ENCODE data around the gene KIRREL3.

Gene KIRREL3

DNA sequence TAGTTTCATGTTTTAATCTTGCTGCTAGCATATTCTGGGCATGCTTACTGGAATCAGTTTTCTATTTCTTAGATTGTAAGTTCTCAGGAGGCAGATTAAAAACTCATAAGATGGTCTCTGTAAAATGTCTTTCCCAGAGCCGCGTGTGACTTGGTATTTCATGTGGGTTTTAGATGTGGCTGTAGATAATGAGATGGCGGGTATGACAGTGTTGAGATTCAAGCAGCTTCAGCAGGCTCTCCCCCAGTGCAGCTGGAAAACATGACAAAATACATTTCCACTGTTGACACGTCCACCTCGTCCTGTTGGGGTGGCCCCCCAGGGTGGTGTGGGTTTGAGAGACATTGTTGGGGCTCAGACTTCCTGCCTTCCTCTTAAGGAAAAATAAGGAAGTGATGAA, 106.8 kb downstream of the KIRREL3 start:
- DNase-seq (ENCODE audit: insufficient read length, low spot score), result no peak

DNA sequence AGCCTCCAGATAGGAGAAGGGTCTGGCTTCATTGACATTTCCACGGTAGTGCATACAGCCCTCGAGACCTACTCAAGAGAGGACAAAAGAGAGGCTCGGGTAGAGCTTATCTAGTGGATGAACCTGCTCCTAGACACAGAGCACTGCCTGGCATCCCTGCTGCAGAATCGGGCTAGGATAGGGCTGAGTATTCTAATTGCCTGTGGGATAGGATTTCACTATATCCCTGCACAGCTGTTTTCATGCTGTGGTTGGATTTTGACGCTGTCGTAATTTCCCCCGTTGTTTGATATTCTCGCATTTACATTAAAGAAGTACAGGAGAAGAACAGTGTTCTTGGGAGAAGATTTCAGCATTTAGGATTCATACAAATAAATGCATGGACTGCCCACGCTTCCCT, 107.8 kb downstream of the KIRREL3 start:
- no peak for DNase-seq (ENCODE audit: insufficient read length, low spot score)
- TF ChIP-seq PAX5 (IDR thresholded peaks at IDR 0.05; ENCODE audit: insufficient read depth, low read length, severe bottlenecking), result no peak
- TF ChIP-seq SPI1 (IDR thresholded peaks at IDR 0.05; ENCODE audit: low read depth, low read length), result no peak
- TF ChIP-seq POLR2AphosphoS5 (IDR thresholded peaks at IDR 0.05; ENCODE audit: low read depth, low read length), result no peak
- TF ChIP-seq TAF1 (IDR thresholded peaks at IDR 0.05; ENCODE audit: low read depth, low read length), result no peak
- TF ChIP-seq POU2F2 (IDR thresholded peaks at IDR 0.05; ENCODE audit: low read depth, low read length), result no peak
- TF ChIP-seq POLR2A (IDR thresholded peaks at IDR 0.05; ENCODE audit: low read depth, low read length), result no peak
- FAIRE-seq, result no peak

More for the DNA sequence above, 106.8 kb downstream of the KIRREL3 start:
- no peak for TF ChIP-seq POU2F2 (IDR thresholded peaks at IDR 0.05; ENCODE audit: low read depth, low read length)
- TF ChIP-seq POLR2A (IDR thresholded peaks at IDR 0.05; ENCODE audit: low read depth, low read length), result no peak
- TF ChIP-seq TAF1 (IDR thresholded peaks at IDR 0.05; ENCODE audit: low read depth, low read length), result no peak
- no peak for TF ChIP-seq PAX5 (IDR thresholded peaks at IDR 0.05; ENCODE audit: insufficient read depth, low read length, severe bottlenecking)
- TF ChIP-seq POLR2AphosphoS5 (IDR thresholded peaks at IDR 0.05; ENCODE audit: low read depth, low read length), result no peak
- no peak for TF ChIP-seq SPI1 (IDR thresholded peaks at IDR 0.05; ENCODE audit: low read depth, low read length)
- no peak for FAIRE-seq

DNA sequence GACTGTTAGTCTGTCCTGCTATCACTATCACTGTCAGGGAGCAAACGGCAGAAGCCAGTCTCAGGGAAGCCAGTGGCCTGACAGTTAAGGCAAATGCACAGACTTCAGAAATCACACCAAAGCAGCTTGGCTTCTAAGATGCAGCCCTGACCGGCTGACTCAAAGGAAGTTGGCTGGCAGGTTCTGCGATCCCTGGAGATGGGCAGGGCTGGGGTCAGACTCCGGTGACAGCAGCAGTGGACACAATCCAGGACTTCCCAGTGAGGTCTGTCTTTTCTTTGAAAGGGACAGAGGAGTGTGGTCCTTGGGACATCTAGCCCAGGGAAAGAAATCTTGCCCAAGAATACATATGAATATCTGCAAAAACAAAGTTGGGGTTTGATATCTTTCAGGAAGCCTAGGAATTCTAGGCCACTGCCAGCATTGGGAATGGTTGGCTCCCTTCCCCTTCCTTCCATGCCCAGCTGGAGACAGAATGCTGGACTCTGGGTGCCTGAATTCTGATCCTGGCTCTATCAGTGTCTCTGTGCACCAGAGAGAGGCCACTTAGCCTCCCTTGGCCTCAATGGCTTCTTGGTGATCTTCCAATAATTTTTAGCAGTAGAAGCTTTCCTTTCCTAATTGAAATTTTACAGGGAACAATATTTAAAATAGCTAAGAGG, 108.9 kb downstream of the KIRREL3 start:
- TF ChIP-seq TAF1 (IDR thresholded peaks at IDR 0.05; ENCODE audit: low read depth, low read length), result no peak
- no peak for TF ChIP-seq POU2F2 (IDR thresholded peaks at IDR 0.05; ENCODE audit: low read depth, low read length)
- TF ChIP-seq SPI1 (IDR thresholded peaks at IDR 0.05; ENCODE audit: low read depth, low read length), result no peak
- no peak for TF ChIP-seq PAX5 (IDR thresholded peaks at IDR 0.05; ENCODE audit: insufficient read depth, low read length, severe bottlenecking)
- no peak for TF ChIP-seq POLR2A (IDR thresholded peaks at IDR 0.05; ENCODE audit: low read depth, low read length)
- TF ChIP-seq POLR2AphosphoS5 (IDR thresholded peaks at IDR 0.05; ENCODE audit: low read depth, low read length), result no peak
- FAIRE-seq (no peak), DNase-seq (ENCODE audit: insufficient read length, low spot score) (no peak)

DNA sequence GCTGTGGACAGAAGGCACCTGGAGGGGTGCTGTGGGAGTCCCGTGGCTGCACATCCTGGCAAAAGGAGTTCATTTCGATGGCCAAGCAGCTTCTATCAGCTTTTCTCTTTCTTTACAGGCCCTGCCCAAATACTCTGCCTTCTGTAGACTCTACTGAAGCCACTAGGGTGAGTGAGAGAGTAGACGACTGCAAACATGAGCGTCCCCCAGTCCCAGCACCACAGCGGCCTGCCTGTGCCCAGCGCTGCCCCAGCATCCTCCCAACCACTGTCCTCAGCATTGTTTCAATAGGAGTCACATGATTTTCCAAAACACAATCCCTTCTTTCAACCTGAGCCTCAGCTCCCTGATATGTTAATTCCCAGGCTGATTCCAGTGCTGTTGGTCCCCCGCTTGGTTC, 110.0 kb downstream of the KIRREL3 start:
- DNase-seq (ENCODE audit: insufficient read length, low spot score) (no peak), FAIRE-seq (no peak)
- TF ChIP-seq POU2F2 (IDR thresholded peaks at IDR 0.05; ENCODE audit: low read depth, low read length), result no peak
- no peak for TF ChIP-seq POLR2AphosphoS5 (IDR thresholded peaks at IDR 0.05; ENCODE audit: low read depth, low read length)
- TF ChIP-seq SPI1 (IDR thresholded peaks at IDR 0.05; ENCODE audit: low read depth, low read length), result no peak
- TF ChIP-seq POLR2A (IDR thresholded peaks at IDR 0.05; ENCODE audit: low read depth, low read length), result no peak
- no peak for TF ChIP-seq TAF1 (IDR thresholded peaks at IDR 0.05; ENCODE audit: low read depth, low read length)
- TF ChIP-seq PAX5 (IDR thresholded peaks at IDR 0.05; ENCODE audit: insufficient read depth, low read length, severe bottlenecking), result no peak

DNA sequence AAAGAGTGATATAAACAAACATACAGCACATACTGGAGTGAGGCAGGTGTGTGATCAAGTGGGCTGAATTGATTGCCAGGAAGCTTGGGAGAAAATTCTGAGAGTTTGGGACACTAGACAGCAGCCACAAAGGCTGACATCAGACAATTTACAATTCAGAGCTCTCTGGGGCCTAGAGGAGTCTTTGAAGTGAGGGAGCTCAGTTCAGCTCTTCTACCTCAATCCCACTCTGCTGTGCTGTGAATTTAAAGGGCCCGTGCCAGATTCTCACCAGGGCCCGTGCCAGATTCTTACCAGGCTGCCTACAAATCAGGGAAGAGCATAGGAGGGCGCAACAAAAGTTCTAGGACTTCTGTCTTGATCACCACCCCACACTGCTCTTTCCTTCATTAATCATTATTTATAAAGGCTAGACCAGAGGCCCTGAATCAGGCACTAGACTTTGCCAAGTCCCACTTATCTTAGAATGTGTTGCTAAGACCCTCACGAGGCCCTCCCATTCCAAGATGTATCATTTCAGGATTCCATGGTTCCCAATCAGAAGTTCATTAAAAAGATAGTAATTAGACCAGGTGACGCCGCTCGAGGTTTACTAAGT, 112.4 kb downstream of the KIRREL3 start:
- FAIRE-seq (no peak), DNase-seq (ENCODE audit: insufficient read length, low spot score) (no peak)
- TF ChIP-seq POLR2AphosphoS5 (IDR thresholded peaks at IDR 0.05; ENCODE audit: low read depth, low read length), result no peak

DNA sequence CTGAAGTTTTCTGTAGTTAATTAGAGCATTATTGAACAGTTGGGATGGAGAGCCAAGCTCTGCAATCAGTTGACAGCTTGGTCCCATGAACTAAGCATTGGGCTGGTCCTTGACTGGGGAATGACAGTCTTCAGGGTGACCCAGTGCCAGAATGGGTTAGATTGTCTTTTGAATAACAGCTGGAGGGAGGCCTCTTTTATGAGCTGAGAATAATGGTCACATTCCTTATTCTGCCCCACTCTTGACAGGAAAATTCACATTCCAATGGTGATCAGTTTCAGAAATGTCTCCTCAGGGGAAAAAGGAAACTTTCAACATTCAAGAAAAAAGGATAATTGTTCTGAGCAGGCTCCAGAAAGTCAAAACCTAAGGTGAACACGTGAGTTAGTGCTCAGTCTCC, 113.9 kb downstream of the KIRREL3 start:
- no peak for DNase-seq (ENCODE audit: insufficient read length, low spot score)
- no peak for TF ChIP-seq SPI1 (IDR thresholded peaks at IDR 0.05; ENCODE audit: low read depth, low read length)
- TF ChIP-seq POU2F2 (IDR thresholded peaks at IDR 0.05; ENCODE audit: low read depth, low read length), result no peak
- TF ChIP-seq PAX5 (IDR thresholded peaks at IDR 0.05; ENCODE audit: insufficient read depth, low read length, severe bottlenecking), result no peak
- TF ChIP-seq POLR2A (IDR thresholded peaks at IDR 0.05; ENCODE audit: low read depth, low read length), result no peak
- no peak for FAIRE-seq

DNA sequence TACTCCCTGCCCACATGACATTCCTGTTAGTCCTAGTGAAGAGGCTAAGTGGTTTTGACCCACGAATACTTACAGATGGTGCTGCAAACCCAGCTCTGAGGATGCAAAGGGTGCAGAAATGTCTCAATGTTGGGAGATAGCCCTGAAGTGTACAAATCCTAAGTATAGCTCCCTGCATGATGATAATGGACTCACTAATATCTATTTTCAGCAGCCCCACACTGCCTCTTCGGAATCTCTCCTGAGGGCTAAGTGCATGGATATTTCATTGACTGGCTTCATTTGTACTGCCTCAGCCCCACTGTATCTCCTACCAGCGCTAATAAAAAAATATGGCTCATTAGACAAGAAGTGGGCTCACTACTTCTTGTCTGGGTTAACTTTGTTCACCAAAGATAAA, 114.5 kb downstream of the KIRREL3 start:
- DNase-seq (ENCODE audit: insufficient read length, low spot score) (no peak), FAIRE-seq (no peak)
- TF ChIP-seq TAF1 (IDR thresholded peaks at IDR 0.05; ENCODE audit: low read depth, low read length), result no peak
- TF ChIP-seq POU2F2 (IDR thresholded peaks at IDR 0.05; ENCODE audit: low read depth, low read length), result no peak
- TF ChIP-seq POLR2A (IDR thresholded peaks at IDR 0.05; ENCODE audit: low read depth, low read length), result no peak
- TF ChIP-seq POLR2AphosphoS5 (IDR thresholded peaks at IDR 0.05; ENCODE audit: low read depth, low read length), result no peak
- TF ChIP-seq SPI1 (IDR thresholded peaks at IDR 0.05; ENCODE audit: low read depth, low read length), result no peak
- TF ChIP-seq PAX5 (IDR thresholded peaks at IDR 0.05; ENCODE audit: insufficient read depth, low read length, severe bottlenecking), result no peak

DNA sequence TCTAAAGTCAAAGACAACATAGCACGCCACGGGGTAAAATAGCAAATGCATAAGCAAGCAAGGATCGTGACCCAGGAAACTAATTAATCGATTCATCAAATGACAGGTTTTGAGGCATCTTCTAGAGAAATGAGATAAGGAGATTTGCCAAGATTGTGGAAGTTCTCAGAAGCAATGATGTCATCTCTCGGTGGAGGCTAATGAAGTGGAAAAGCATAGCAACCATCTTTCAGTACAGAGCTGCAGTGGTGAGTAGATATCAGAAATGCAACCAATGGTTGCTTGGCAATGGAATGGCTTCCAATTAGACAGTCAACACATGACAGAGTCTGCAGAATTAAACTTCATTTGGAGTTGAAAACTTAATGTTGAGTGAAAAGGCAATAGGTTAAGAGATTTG, 116.0 kb downstream of the KIRREL3 start:
- FAIRE-seq, result no peak
- TF ChIP-seq SPI1 (IDR thresholded peaks at IDR 0.05; ENCODE audit: low read depth, low read length) (no peak), PAX5 (IDR thresholded peaks at IDR 0.05; ENCODE audit: insufficient read depth, low read length, severe bottlenecking) (no peak), POLR2AphosphoS5 (IDR thresholded peaks at IDR 0.05; ENCODE audit: low read depth, low read length) (no peak), POLR2A (IDR thresholded peaks at IDR 0.05; ENCODE audit: low read depth, low read length) (no peak), POU2F2 (IDR thresholded peaks at IDR 0.05; ENCODE audit: low read depth, low read length) (no peak), TAF1 (IDR thresholded peaks at IDR 0.05; ENCODE audit: low read depth, low read length) (no peak)
- DNase-seq (ENCODE audit: insufficient read length, low spot score), result no peak

DNA sequence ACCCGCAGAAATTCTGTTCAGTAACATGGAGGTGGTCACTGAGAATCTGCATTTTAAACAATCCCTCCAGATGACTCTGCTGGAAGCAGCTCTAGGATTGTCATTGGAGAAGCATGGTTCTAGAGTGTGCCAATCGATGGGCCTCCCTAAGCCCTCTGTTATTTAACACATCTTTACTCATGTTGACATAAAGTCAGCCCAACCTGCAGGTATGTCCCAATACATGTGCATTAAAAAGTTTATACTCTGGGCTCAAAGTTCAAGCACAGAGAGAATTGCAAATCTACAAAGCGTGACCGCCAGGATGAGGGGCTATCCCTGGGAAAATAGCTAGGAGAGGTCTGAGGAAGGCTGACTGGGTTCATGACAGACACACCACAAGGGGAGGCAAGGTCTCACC, 116.4 kb downstream of the KIRREL3 start:
- TF ChIP-seq POLR2AphosphoS5 (IDR thresholded peaks at IDR 0.05; ENCODE audit: low read depth, low read length) (no peak), POLR2A (IDR thresholded peaks at IDR 0.05; ENCODE audit: low read depth, low read length) (no peak), POU2F2 (IDR thresholded peaks at IDR 0.05; ENCODE audit: low read depth, low read length) (no peak), SPI1 (IDR thresholded peaks at IDR 0.05; ENCODE audit: low read depth, low read length) (no peak), PAX5 (IDR thresholded peaks at IDR 0.05; ENCODE audit: insufficient read depth, low read length, severe bottlenecking) (no peak), TAF1 (IDR thresholded peaks at IDR 0.05; ENCODE audit: low read depth, low read length) (no peak)
- DNase-seq (ENCODE audit: insufficient read length, low spot score) (no peak), FAIRE-seq (no peak)

DNA sequence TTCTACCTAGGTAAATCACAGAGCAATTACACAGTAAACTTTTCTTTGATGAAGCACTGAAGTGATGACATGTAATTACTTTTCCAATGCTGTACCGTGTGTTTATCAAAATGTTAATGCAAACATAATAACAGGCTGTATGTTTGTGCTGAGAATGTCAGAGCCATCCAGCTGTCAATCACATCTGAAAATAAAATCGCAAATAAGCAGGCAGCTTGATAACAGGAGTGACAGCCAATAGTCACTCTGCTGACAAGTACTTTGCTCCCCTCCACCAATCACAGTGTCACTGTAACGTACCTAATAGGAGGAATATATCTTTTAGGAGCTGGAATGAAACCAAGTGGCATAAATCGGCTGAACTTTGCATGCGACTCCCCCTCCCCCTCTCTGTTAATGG, 119.7 kb downstream of the KIRREL3 start:
- FAIRE-seq, result no peak
- TF ChIP-seq POU2F2 (IDR thresholded peaks at IDR 0.05; ENCODE audit: low read depth, low read length) (no peak), PAX5 (IDR thresholded peaks at IDR 0.05; ENCODE audit: insufficient read depth, low read length, severe bottlenecking) (no peak), POLR2A (IDR thresholded peaks at IDR 0.05; ENCODE audit: low read depth, low read length) (no peak), POLR2AphosphoS5 (IDR thresholded peaks at IDR 0.05; ENCODE audit: low read depth, low read length) (no peak), TAF1 (IDR thresholded peaks at IDR 0.05; ENCODE audit: low read depth, low read length) (no peak)

More for the DNA sequence above, 119.7 kb downstream of the KIRREL3 start:
- no peak for DNase-seq (ENCODE audit: insufficient read length, low spot score)
